ENCODE measurements around the gene OR5P2.
"Not testable (repeated sequence)": the region's sequence is repeated elsewhere in the genome, so short reads cannot be mapped to it uniquely, and the experiment has no call there.

The OR5P2 gene

DNA sequence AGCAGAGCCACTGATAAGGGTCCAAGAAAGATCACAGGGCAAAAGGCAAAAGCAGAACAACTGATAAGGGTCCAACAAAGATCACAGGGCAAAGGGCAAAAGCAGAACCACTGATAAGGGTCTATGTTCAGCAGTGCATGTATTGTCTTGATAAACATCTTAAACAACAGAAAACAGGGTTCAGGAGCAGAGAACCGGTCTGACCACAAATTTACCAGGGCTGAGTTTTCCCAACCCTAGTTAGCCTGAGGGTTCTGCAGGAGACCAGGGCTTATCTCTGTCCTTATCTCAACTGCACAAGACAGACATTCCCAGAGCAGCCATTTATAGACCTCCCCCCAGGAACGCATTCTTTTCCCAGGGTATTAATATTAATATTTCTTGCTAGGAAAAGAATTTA is 13.6 kb upstream of the OR5P2 start:
- H3K36me3 ChIP-seq (ENCODE audit: control insufficient read depth, insufficient read depth, low read length); H3K9me3 ChIP-seq (ENCODE audit: control insufficient read depth, low read length); H3K27me3 ChIP-seq (ENCODE audit: control insufficient read depth, insufficient read depth, low read length, poor library complexity, severe bottlenecking); H3K4me1 ChIP-seq (ENCODE audit: control insufficient read depth, insufficient read depth, low read length); H3K4me3 ChIP-seq (ENCODE audit: insufficient read depth, low read depth, low read length); H3K27ac ChIP-seq (ENCODE audit: insufficient read depth, low read depth, low read length, poor library complexity, severe bottlenecking): not testable (repeated sequence)
- 91 to 97% methylated on average over 1 of the region's 2 CpGs for WGBS, 2 experiments

DNA sequence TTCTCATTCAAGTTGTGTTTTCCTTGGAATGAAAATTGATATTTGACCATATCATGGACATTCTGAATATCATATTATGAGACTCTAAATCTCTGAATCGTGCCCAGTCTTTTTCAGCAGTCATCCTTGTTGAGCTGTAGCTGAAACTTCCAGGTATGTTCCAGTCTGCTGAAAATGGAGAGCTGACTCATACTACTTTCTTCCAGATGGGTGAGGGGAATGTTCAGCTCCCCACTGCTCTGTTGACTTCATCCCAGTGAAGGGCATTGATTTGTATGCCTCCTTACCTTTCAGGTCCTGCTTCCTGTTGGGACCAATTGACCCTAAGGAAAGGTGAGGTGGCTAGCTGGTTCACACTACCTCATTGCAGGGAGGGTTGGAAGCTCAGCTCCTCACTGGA is 3.5 kb downstream of the OR5P2 start:
- H3K9me3 ChIP-seq (ENCODE audit: control insufficient read depth, low read length), result no peaks in the 10 kb centered on the region
- no peak overlapping the region for H3K4me3 ChIP-seq (ENCODE audit: insufficient read depth, low read depth, low read length)
- H3K27me3 ChIP-seq (ENCODE audit: control insufficient read depth, insufficient read depth, low read length, poor library complexity, severe bottlenecking), result no peaks in the 10 kb centered on the region
- H3K27ac ChIP-seq (ENCODE audit: insufficient read depth, low read depth, low read length, poor library complexity, severe bottlenecking), result no peak overlapping the region
- no peaks in the 10 kb centered on the region for H3K36me3 ChIP-seq (ENCODE audit: control insufficient read depth, insufficient read depth, low read length)
- 83 to 100% methylated on average over 1 of the region's 1 CpG for WGBS, 2 experiments
- H3K4me1 ChIP-seq (ENCODE audit: control insufficient read depth, insufficient read depth, low read length), result no peaks in the 10 kb centered on the region

DNA sequence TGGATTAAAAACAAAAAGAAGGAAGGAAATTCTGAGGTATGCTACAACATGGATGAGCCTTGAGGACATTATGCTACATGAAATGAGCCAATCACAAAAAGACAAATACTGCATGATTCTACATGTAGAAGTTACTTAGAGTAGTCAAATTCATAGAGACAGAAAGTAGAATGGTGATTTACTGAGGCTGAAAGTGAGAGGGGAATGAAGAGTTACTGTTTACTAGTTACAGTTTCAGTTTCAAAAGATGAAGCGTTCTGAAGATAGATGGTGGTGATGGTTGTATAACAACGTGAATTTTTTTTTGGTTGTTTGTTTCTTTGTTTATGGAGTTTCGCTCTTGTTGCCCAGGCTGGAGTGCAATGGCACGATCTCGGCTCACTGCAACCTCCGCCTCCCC is 9.5 kb downstream of the OR5P2 start:
- Histone ChIP-seq H3K27ac (ENCODE audit: insufficient read depth, low read depth, low read length, poor library complexity, severe bottlenecking) (no peak overlapping the region), H3K36me3 (ENCODE audit: control insufficient read depth, insufficient read depth, low read length) (no peaks in the 10 kb centered on the region), H3K4me3 (ENCODE audit: insufficient read depth, low read depth, low read length) (no peak overlapping the region), H3K27me3 (ENCODE audit: control insufficient read depth, insufficient read depth, low read length, poor library complexity, severe bottlenecking) (no peaks in the 10 kb centered on the region), H3K9me3 (ENCODE audit: control insufficient read depth, low read length) (peaks cover 4% of the 10 kb centered on the region), H3K4me1 (ENCODE audit: control insufficient read depth, insufficient read depth, low read length) (no peaks in the 10 kb centered on the region)
- 82 to 86% methylated on average over 6 of the region's 6 CpGs for WGBS, 2 experiments

DNA sequence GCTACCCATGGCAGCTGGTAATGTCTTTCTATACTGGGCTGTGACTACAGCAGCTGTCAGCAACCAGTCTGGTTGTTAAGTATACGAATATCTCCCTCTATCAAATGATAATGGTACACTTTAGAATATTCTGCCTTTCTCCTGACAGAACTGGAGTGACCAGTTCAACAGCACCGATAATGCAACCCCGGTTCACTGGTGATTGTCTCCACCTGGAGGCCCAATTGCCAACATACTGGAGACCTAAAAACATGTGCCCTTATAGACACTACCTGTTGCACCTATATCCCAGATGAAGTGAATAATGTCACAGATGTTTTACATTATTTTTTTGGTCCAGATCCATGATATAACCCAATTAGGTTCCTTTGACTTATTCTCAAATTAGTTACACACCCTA is 21.1 kb downstream of the OR5P2 start:
- 81 to 87% methylated on average over 3 of the region's 3 CpGs for WGBS, 2 experiments
- Histone ChIP-seq H3K4me3 (ENCODE audit: insufficient read depth, low read depth, low read length) (no peak overlapping the region), H3K36me3 (ENCODE audit: control insufficient read depth, insufficient read depth, low read length) (no peaks in the 10 kb centered on the region), H3K9me3 (ENCODE audit: control insufficient read depth, low read length) (no peaks in the 10 kb centered on the region), H3K27me3 (ENCODE audit: control insufficient read depth, insufficient read depth, low read length, poor library complexity, severe bottlenecking) (no peaks in the 10 kb centered on the region), H3K27ac (ENCODE audit: insufficient read depth, low read depth, low read length, poor library complexity, severe bottlenecking) (no peak overlapping the region), H3K4me1 (ENCODE audit: control insufficient read depth, insufficient read depth, low read length) (no peaks in the 10 kb centered on the region)

DNA sequence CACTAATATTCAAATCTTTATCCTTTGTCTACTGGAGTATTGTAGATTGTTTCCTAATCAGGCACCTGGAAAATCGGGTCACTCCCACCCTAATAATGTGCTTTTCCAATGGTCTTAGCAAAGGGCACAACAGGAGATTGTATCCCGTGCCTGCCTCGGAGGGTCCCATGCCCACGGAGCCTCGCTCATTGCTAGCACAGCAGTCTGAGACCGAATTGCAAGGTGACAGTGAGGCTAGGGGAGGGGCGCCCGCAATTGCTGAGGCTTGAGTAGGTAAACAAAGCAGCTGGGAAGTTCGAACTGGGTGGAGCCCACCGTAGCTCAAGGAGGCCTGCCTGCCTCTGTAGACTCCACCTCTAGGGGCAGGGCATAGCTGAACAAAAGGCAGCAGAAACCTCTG is 32.4 kb downstream of the OR5P2 start:
- H3K36me3 ChIP-seq (ENCODE audit: control insufficient read depth, insufficient read depth, low read length); H3K27ac ChIP-seq (ENCODE audit: insufficient read depth, low read depth, low read length, poor library complexity, severe bottlenecking); H3K4me3 ChIP-seq (ENCODE audit: insufficient read depth, low read depth, low read length); H3K4me1 ChIP-seq (ENCODE audit: control insufficient read depth, insufficient read depth, low read length); H3K9me3 ChIP-seq (ENCODE audit: control insufficient read depth, low read length); H3K27me3 ChIP-seq (ENCODE audit: control insufficient read depth, insufficient read depth, low read length, poor library complexity, severe bottlenecking): not testable (repeated sequence)
- whole genome bisulfite sequencing, 2 experiments, result 88 to 93% methylated on average over 10 of the region's 10 CpGs

DNA sequence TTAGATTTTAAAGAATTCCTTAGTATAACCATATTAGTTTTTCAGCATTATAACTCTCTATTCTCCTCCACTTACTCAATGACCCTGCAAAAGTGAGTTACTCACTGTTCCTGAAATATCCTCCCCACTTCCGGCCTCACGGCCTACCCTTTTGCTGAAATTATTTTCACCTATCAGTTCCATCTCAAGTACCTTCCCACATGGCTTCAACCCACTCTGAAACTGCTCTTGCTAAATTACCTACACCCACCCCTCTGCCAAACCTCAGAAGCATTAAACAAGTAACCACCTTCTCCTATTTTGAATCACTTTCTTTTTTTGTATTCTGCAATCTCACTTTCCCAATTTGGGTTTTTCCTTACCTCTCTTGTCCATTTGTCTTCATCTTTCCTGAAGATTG is 37.7 kb downstream of the OR5P2 start:
- Histone ChIP-seq H3K27me3 (ENCODE audit: control insufficient read depth, insufficient read depth, low read length, poor library complexity, severe bottlenecking) (no peaks in the 10 kb centered on the region), H3K9me3 (ENCODE audit: control insufficient read depth, low read length) (no peaks in the 10 kb centered on the region), H3K36me3 (ENCODE audit: control insufficient read depth, insufficient read depth, low read length) (no peaks in the 10 kb centered on the region), H3K4me1 (ENCODE audit: control insufficient read depth, insufficient read depth, low read length) (no peaks in the 10 kb centered on the region), H3K27ac (ENCODE audit: insufficient read depth, low read depth, low read length, poor library complexity, severe bottlenecking) (no peak overlapping the region), H3K4me3 (ENCODE audit: insufficient read depth, low read depth, low read length) (no peak overlapping the region)
- WGBS, 2 experiments, result 92 to 93% methylated on average over 2 of the region's 2 CpGs

DNA sequence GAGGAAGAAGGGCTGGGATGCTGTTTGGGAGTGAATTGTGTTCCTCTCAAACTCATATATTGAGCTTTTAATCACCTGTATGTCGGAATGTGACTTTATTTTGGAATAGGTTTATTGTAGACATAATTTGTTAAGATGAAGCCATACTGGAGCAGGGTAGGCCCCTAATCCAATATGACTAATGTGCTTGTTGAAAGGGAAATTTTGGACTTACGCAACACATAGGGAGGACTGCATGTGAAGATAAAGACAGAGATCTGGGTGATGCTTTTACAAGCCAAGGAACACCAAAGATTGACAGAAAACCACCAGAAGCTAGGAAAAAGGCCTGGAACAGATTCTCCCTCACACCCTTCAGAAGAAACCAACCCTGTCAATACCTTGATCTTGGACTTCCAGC is 47.3 kb downstream of the OR5P2 start:
- no peaks in the 10 kb centered on the region for H3K4me1 ChIP-seq (ENCODE audit: control insufficient read depth, insufficient read depth, low read length)
- H3K27me3 ChIP-seq (ENCODE audit: control insufficient read depth, insufficient read depth, low read length, poor library complexity, severe bottlenecking), result no peaks in the 10 kb centered on the region
- H3K27ac ChIP-seq (ENCODE audit: insufficient read depth, low read depth, low read length, poor library complexity, severe bottlenecking), result no peak overlapping the region
- no peaks in the 10 kb centered on the region for H3K36me3 ChIP-seq (ENCODE audit: control insufficient read depth, insufficient read depth, low read length)
- WGBS, 2 experiments, result 86 to 92% methylated on average over 2 of the region's 2 CpGs
- H3K9me3 ChIP-seq (ENCODE audit: control insufficient read depth, low read length), result no peaks in the 10 kb centered on the region
- H3K4me3 ChIP-seq (ENCODE audit: insufficient read depth, low read depth, low read length), result no peak overlapping the region
